Measurements from ENCODE around the gene CYLC2. TPM values are rescaled to one million over a fixed set of nuclear protein-coding genes. Genes with fewer than 3 reads are reported as not detected.

CYLC2 gene
- total and polyA plus RNA-seq, 2 of the 8 experiments (the other 6 are each of a cell fraction or from before 2014, with no cell fraction given): not detected

DNA sequence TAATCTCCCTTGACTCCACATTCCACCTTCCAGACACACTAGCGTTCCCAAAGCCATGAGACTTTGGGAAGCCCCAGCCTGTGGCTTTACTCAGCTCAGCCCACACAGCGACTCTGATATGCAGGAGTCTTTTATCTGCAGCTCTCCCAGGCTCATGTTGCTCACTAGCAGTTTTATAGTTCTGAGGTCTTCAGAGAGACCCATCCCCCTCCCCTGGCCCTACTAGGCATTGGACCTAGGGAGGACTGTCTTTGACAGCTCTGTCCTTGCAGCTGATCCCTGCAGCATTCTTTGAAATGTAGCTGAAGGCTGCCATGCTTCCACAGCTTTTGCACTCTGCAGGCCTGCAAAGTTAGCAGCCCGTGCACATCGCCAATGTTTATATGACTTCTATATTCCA, 19.9 kb upstream of the CYLC2 start (continued):
- no peak for TF ChIP-seq RNF2 (IDR thresholded peaks at IDR 0.05; ENCODE audit: borderline replicate concordance, low read depth, low read length, missing control alignments, poor library complexity, severe bottlenecking)
- no peak for TF ChIP-seq PHF8 (conservative IDR thresholded peaks at IDR 0.05; ENCODE audit: low read depth, low read length)
